ENCODE results near the gene TRIM65. TPM values are rescaled to one million over a fixed set of nuclear protein-coding genes. Genes with fewer than 3 reads are reported as not detected.
A peak's percentile ranks its signal among the peaks of the same experiment; 100 is the strongest.

Gene TRIM65
- total and polyA plus RNA-seq, 2 of the 13 experiments (the other 11 are each of a cell fraction or from before 2014, with no cell fraction given): 10.3 to 22.4 TPM

DNA sequence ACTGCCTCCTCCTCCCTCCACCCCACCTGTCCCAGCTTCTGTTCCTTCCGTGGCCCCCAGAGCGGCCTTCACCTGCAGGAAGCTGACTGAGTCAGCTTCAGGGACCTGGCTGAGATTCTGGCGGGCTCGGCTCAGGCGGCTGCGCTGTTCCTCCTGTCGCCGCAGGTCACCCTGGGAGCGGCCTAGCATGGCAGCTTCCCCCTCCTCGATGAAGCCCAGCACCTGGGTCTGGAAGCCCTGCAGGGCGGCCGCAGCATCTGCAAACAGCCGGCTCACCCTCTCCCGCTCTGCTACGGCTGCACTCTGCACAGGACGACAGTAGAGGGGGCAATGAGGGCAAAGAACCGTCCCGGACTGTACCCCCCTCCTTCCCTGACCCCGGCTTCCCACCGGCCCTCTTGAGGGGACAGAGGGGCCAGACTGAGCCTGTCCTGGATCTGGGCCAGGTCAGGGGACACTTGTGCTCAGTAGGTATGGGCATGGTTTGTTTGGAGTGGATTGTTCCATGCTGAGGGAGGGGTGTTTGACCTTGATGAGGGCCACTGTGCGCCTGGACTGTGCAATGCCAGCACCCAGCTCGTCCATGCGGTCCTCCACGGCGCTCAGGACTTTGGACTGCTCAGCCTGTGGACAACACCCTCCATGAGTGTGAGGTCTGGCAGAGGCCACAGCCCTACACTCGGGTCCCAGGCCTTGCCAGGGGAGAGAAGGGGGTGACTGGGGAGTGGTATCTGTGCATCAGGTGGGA, 20.4 kb downstream of the TRIM65 start:
- Histone ChIP-seq H3K4me1 (ENCODE audit: insufficient read depth, low read length) (peaks cover 60% of the 10 kb centered on the region), H3K9me3 (ENCODE audit: low read length) (no peaks in the 10 kb centered on the region), H4K20me1 (ENCODE audit: insufficient read depth, low read length) (no peaks in the 10 kb centered on the region; the same call in 1 of the 2 replicates), H3K4me3 (replicated peaks in 1 of 3; ENCODE audit: insufficient read depth in 1 of 3, low read depth in 2 of 3, low read length in 3 of 3) (peak overlapping the region; percentile 71 to 84 (median 84)), H3K9ac (ENCODE audit: insufficient read depth, low read depth, low read length) (peak overlapping the region; percentile 97), H3K79me2 (ENCODE audit: insufficient read depth, low read length) (peaks cover 21% of the 10 kb centered on the region), H3K27ac (ENCODE audit: extremely low read length, insufficient read depth, low read length) (peak overlapping the region; percentile 99), H3K36me3 (replicated peaks in 1 of 2; ENCODE audit: control insufficient read depth in 1 of 2, insufficient read depth in 2 of 2, low read length in 2 of 2) (peaks cover 3 to 18% of the 10 kb centered on the region in 2 experiments; a peak in 4 of 5 replicates), H2AFZ (ENCODE audit: low read length) (no peak overlapping the region), H3K4me2 (ENCODE audit: low read depth, low read length) (peak overlapping the region; percentile 98), H3K27me3 (ENCODE audit: control insufficient read depth in 1 of 2, insufficient read depth in 2 of 2, low read length in 2 of 2) (no peaks in the 10 kb centered on the region)
- in situ Hi-C loops (cut with HindIII; ENCODE audit: extremely low pct_ligation_motif_present, low pct_unique_long_range_greater_than_20kb): no loop called here
- DNase-seq (ENCODE audit: low spot score): peak; percentile 97
- peak; percentile 68 for ATAC-seq
- BruUV-seq (replicated peaks): no TSS peak
- FAIRE-seq: peak; percentile 98
- CTCF ChIA-PET (ENCODE audit: low intra/inter-chr PET ratio, low total read pairs): interaction anchor here (1.1 to 1.7 kb wide), 5 partner anchors 15 to 28 kb away, joined by 3 to 5 read pairs (median 4); partner anchors contain the start of gene TRIM65
- intact Hi-C loops (cut with micrococcal nuclease; ENCODE audit: unreplicated experiment): loop anchor here (1.0 to 2.0 kb wide), 2 partner anchors 15 to 22 kb away; partner anchors contain the start of gene WBP2
- POLR2A ChIA-PET: interaction anchor here (0.5 to 13.8 kb wide), 34 partner anchors 9 to 686 kb away, joined by 3 to 454 read pairs (median 5); partner anchors contain the start of genes ACOX1, CDK3, FBF1 and GALK1
- WGBS (ENCODE audit: low lambda C conversion rate): 3% methylated on average over 8 of the region's 26 CpGs
- TF ChIP-seq ZC3H13 (CRISPR knock-in tag; IDR thresholded peaks at IDR 0.05) (peak; percentile 100), ZNF468 (CRISPR knock-in tag; IDR thresholded peaks at IDR 0.05) (no peak), ZNF224 (CRISPR knock-in tag; IDR thresholded peaks at IDR 0.05) (peak; percentile 98), ZFAT (CRISPR knock-in tag; conservative IDR thresholded peaks at IDR 0.05) (no peak), ZNF557 (CRISPR knock-in tag; IDR thresholded peaks at IDR 0.05) (peak; percentile 13; the same call in 1 of the 2 replicates), ZNF616 (CRISPR knock-in tag; IDR thresholded peaks at IDR 0.05; ENCODE audit: low read depth) (peak; percentile 74; the same call in 1 of the 2 replicates), ZNF232 (CRISPR knock-in tag; IDR thresholded peaks at IDR 0.05; ENCODE audit: borderline replicate concordance) (peak; percentile 92), ZNF570 (CRISPR knock-in tag; IDR thresholded peaks at IDR 0.05; ENCODE audit: borderline replicate concordance) (peak; percentile 95), MTF2 (CRISPR knock-in tag; IDR thresholded peaks at IDR 0.05; ENCODE audit: borderline replicate concordance) (no peak), ZNF660 (CRISPR knock-in tag; IDR thresholded peaks at IDR 0.05; ENCODE audit: borderline replicate concordance, low read depth) (no peak; the same call in 1 of the 2 replicates), HMG20A (CRISPR knock-in tag; IDR thresholded peaks at IDR 0.05; ENCODE audit: borderline replicate concordance) (peak; percentile 81), MYC (CRISPR knock-in tag; IDR thresholded peaks at IDR 0.05; ENCODE audit: borderline replicate concordance) (peak; percentile 99), ZNF607 (CRISPR knock-in tag; IDR thresholded peaks at IDR 0.05; ENCODE audit: borderline replicate concordance) (peak; percentile 99), ZSCAN12 (CRISPR knock-in tag; IDR thresholded peaks at IDR 0.05) (0 out of 2 replicates have a peak, but pooled peaks have one; percentile 16), GPN1 (CRISPR knock-in tag; IDR thresholded peaks at IDR 0.05; ENCODE audit: borderline replicate concordance) (peak; percentile 8; the same call in 1 of the 2 replicates), PAF1 (CRISPR knock-in tag; IDR thresholded peaks at IDR 0.05) (no peak; the same call in none of the 2 replicates), SP5 (CRISPR knock-in tag; IDR thresholded peaks at IDR 0.05; ENCODE audit: borderline replicate concordance, low read depth) (peak; percentile 87), ZNF292 (CRISPR knock-in tag; IDR thresholded peaks at IDR 0.05; ENCODE audit: borderline replicate concordance, low read depth) (peak; percentile 83; the same call in 1 of the 2 replicates), BCL6 (CRISPR knock-in tag; IDR thresholded peaks at IDR 0.05) (peak; percentile 85)
- TF ChIP-seq, protein P1, sequence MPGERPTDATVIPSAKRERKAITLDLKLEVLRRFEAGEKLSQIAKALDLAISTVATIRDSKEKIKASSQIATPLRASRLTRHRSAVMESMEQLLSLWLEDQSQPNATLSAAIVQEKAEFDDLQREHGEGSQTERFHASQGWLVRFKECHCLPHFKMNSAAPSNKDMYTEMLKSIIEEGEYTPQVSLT (CRISPR knock-in tag; IDR thresholded peaks at IDR 0.05; ENCODE audit: borderline replicate concordance, low read depth): peak; percentile 98; the same call in 1 of the 2 replicates
- TF ChIP-seq, protein P2, sequence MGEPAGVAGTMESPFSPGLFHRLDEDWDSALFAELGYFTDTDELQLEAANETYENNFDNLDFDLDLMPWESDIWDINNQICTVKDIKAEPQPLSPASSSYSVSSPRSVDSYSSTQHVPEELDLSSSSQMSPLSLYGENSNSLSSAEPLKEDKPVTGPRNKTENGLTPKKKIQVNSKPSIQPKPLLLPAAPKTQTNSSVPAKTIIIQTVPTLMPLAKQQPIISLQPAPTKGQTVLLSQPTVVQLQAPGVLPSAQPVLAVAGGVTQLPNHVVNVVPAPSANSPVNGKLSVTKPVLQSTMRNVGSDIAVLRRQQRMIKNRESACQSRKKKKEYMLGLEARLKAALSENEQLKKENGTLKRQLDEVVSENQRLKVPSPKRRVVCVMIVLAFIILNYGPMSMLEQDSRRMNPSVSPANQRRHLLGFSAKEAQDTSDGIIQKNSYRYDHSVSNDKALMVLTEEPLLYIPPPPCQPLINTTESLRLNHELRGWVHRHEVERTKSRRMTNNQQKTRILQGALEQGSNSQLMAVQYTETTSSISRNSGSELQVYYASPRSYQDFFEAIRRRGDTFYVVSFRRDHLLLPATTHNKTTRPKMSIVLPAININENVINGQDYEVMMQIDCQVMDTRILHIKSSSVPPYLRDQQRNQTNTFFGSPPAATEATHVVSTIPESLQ (CRISPR knock-in tag; conservative IDR thresholded peaks at IDR 0.05): no peak
- TF ChIP-seq, protein P3, sequence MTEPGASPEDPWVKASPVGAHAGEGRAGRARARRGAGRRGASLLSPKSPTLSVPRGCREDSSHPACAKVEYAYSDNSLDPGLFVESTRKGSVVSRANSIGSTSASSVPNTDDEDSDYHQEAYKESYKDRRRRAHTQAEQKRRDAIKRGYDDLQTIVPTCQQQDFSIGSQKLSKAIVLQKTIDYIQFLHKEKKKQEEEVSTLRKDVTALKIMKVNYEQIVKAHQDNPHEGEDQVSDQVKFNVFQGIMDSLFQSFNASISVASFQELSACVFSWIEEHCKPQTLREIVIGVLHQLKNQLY (CRISPR knock-in tag; IDR thresholded peaks at IDR 0.05): peak; percentile 92; the same call in 1 of the 2 replicates

Measured in HepG2 (cell line).